ENCODE results near the gene ATRN.

DNA sequence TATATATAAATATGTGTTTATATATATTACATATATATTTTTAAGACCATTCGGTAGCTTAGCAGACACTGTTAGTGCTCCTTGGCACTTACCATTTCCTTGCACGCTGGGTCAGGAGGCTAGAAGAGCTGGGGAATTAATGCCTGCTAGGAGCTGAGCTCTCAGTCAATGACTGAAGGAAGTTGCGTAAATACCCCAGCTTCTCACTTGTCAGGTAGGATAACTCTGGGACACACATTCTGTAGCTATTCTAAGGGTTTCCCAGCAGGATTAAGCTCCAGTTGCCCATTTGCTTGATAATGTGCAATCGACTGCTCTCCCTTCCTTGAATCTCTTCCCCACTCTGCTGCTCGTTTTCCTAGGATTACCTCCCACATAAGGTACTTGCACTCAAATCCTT lies 47.7 kb upstream of the ATRN start:
- TF ChIP-seq OSR2 (tag by site-specific recombination; IDR thresholded peaks at IDR 0.05) = no peak
- TF ChIP-seq, protein P1, sequence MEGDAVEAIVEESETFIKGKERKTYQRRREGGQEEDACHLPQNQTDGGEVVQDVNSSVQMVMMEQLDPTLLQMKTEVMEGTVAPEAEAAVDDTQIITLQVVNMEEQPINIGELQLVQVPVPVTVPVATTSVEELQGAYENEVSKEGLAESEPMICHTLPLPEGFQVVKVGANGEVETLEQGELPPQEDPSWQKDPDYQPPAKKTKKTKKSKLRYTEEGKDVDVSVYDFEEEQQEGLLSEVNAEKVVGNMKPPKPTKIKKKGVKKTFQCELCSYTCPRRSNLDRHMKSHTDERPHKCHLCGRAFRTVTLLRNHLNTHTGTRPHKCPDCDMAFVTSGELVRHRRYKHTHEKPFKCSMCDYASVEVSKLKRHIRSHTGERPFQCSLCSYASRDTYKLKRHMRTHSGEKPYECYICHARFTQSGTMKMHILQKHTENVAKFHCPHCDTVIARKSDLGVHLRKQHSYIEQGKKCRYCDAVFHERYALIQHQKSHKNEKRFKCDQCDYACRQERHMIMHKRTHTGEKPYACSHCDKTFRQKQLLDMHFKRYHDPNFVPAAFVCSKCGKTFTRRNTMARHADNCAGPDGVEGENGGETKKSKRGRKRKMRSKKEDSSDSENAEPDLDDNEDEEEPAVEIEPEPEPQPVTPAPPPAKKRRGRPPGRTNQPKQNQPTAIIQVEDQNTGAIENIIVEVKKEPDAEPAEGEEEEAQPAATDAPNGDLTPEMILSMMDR (tag by site-specific recombination; IDR thresholded peaks at IDR 0.05) = no peak
- TF ChIP-seq, protein P2, sequence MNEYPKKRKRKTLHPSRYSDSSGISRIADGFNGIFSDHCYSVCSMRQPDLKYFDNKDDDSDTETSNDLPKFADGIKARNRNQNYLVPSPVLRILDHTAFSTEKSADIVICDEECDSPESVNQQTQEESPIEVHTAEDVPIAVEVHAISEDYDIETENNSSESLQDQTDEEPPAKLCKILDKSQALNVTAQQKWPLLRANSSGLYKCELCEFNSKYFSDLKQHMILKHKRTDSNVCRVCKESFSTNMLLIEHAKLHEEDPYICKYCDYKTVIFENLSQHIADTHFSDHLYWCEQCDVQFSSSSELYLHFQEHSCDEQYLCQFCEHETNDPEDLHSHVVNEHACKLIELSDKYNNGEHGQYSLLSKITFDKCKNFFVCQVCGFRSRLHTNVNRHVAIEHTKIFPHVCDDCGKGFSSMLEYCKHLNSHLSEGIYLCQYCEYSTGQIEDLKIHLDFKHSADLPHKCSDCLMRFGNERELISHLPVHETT (tag by site-specific recombination; IDR thresholded peaks at IDR 0.05) = no peak
- TF ChIP-seq KLF16 (tag by site-specific recombination; IDR thresholded peaks at IDR 0.05) = no peak
- TF ChIP-seq, protein P3, sequence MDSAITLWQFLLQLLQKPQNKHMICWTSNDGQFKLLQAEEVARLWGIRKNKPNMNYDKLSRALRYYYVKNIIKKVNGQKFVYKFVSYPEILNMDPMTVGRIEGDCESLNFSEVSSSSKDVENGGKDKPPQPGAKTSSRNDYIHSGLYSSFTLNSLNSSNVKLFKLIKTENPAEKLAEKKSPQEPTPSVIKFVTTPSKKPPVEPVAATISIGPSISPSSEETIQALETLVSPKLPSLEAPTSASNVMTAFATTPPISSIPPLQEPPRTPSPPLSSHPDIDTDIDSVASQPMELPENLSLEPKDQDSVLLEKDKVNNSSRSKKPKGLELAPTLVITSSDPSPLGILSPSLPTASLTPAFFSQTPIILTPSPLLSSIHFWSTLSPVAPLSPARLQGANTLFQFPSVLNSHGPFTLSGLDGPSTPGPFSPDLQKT (IDR thresholded peaks at IDR 0.05; ENCODE audit: borderline replicate concordance, low read depth, low read length) = no peak
- TF ChIP-seq ZNF610 (tag by site-specific recombination; IDR thresholded peaks at IDR 0.05; ENCODE audit: borderline replicate concordance) = no peak
- TF ChIP-seq ZEB2 (tag by site-specific recombination; IDR thresholded peaks at IDR 0.05) = no peak
- no peak for TF ChIP-seq KLF9 (tag by site-specific recombination; IDR thresholded peaks at IDR 0.05; ENCODE audit: low read depth)
- no peak for TF ChIP-seq MZF1 (tag by site-specific recombination; IDR thresholded peaks at IDR 0.05; ENCODE audit: borderline replicate concordance)
- TF ChIP-seq, protein P4, sequence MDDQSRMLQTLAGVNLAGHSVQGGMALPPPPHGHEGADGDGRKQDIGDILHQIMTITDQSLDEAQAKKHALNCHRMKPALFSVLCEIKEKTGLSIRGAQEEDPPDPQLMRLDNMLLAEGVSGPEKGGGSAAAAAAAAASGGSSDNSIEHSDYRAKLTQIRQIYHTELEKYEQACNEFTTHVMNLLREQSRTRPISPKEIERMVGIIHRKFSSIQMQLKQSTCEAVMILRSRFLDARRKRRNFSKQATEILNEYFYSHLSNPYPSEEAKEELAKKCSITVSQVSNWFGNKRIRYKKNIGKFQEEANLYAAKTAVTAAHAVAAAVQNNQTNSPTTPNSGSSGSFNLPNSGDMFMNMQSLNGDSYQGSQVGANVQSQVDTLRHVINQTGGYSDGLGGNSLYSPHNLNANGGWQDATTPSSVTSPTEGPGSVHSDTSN (CRISPR knock-in tag; IDR thresholded peaks at IDR 0.05) = no peak
- TF ChIP-seq TCF7L2 (IDR thresholded peaks at IDR 0.05; ENCODE audit: borderline replicate concordance, low read depth, low read length) = no peak
- TF ChIP-seq, protein P5, sequence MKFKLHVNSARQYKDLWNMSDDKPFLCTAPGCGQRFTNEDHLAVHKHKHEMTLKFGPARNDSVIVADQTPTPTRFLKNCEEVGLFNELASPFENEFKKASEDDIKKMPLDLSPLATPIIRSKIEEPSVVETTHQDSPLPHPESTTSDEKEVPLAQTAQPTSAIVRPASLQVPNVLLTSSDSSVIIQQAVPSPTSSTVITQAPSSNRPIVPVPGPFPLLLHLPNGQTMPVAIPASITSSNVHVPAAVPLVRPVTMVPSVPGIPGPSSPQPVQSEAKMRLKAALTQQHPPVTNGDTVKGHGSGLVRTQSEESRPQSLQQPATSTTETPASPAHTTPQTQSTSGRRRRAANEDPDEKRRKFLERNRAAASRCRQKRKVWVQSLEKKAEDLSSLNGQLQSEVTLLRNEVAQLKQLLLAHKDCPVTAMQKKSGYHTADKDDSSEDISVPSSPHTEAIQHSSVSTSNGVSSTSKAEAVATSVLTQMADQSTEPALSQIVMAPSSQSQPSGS (tag by site-specific recombination; IDR thresholded peaks at IDR 0.05; ENCODE audit: low read depth) = no peak
- TF ChIP-seq, protein P6, sequence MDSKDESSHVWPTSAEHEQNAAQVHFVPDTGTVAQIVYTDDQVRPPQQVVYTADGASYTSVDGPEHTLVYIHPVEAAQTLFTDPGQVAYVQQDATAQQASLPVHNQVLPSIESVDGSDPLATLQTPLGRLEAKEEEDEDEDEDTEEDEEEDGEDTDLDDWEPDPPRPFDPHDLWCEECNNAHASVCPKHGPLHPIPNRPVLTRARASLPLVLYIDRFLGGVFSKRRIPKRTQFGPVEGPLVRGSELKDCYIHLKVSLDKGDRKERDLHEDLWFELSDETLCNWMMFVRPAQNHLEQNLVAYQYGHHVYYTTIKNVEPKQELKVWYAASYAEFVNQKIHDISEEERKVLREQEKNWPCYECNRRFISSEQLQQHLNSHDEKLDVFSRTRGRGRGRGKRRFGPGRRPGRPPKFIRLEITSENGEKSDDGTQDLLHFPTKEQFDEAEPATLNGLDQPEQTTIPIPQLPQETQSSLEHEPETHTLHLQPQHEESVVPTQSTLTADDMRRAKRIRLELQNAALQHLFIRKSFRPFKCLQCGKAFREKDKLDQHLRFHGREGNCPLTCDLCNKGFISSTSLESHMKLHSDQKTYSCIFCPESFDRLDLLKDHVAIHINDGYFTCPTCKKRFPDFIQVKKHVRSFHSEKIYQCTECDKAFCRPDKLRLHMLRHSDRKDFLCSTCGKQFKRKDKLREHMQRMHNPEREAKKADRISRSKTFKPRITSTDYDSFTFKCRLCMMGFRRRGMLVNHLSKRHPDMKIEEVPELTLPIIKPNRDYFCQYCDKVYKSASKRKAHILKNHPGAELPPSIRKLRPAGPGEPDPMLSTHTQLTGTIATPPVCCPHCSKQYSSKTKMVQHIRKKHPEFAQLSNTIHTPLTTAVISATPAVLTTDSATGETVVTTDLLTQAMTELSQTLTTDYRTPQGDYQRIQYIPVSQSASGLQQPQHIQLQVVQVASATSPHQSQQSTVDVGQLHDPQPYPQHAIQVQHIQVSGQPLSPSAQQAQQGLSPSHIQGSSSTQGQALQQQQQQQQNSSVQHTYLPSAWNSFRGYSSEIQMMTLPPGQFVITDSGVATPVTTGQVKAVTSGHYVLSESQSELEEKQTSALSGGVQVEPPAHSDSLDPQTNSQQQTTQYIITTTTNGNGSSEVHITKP (tag by site-specific recombination; IDR thresholded peaks at IDR 0.05) = no peak
